ENCODE results near the gene G3BP1. TPM values are rescaled to one million over a fixed set of nuclear protein-coding genes. Genes with fewer than 3 reads are reported as not detected.

Gene G3BP1
- total and polyA plus RNA-seq, 2 donors (not counting 1 experiment from before 2014, with no cell fraction given): 68.2 to 132 TPM

DNA sequence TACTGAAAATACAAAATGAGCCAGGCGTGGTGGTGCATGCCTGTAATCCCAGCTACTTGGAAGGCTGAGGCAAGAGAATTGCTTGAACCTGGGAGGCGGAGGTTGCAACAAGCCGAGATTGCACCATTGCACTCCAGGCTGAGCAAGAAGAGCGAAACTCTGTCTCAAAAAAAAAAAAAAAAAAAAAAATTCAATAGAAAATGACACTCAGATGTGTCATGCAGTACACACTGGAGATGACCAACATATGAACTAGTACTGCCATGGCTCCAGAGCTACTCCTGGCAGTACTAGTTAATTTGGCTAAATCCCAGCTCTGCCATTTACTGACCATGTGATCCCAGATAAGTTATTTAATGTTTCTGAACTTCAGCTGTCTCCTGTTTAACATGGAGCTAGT, 20.7 kb upstream of the G3BP1 start:
- Histone ChIP-seq H3K79me2 (ENCODE audit: control insufficient read depth, insufficient read depth, low read length) (peaks cover 8% of the 10 kb centered on the region), H3K9me3 (ENCODE audit: control insufficient read depth, insufficient read depth, low read depth, low read length) (no peaks in the 10 kb centered on the region), H3K27me3 (ENCODE audit: control insufficient read depth, insufficient read depth, low read length) (no peaks in the 10 kb centered on the region), H2AFZ (ENCODE audit: low read length) (no peak overlapping the region), H3K4me3 (replicated peaks in 1 of 4; ENCODE audit: control extremely low read depth in 1 of 4, insufficient read depth in 1 of 4, low read depth in 3 of 4, low read length in 4 of 4) (no peak overlapping the region), H3K36me3 (ENCODE audit: control insufficient read depth, insufficient read depth, low read length) (peaks cover 1% of the 10 kb centered on the region), H3K4me2 (ENCODE audit: extremely low read depth, insufficient read depth, low read length) (no peak overlapping the region), H3K27ac (ENCODE audit: insufficient read depth, low read length) (no peak overlapping the region), H3K9ac (ENCODE audit: insufficient read depth, low read length) (no peak overlapping the region), H3K4me1 (ENCODE audit: control insufficient read depth, extremely low read depth, insufficient read depth, low read length) (no peaks in the 10 kb centered on the region), H4K20me1 (ENCODE audit: control insufficient read depth, extremely low read depth, insufficient read depth, low read length) (no peaks in the 10 kb centered on the region)
- no peak for DNase-seq (ENCODE audit: low read depth in 2 of 2)
- TF ChIP-seq, protein P1, sequence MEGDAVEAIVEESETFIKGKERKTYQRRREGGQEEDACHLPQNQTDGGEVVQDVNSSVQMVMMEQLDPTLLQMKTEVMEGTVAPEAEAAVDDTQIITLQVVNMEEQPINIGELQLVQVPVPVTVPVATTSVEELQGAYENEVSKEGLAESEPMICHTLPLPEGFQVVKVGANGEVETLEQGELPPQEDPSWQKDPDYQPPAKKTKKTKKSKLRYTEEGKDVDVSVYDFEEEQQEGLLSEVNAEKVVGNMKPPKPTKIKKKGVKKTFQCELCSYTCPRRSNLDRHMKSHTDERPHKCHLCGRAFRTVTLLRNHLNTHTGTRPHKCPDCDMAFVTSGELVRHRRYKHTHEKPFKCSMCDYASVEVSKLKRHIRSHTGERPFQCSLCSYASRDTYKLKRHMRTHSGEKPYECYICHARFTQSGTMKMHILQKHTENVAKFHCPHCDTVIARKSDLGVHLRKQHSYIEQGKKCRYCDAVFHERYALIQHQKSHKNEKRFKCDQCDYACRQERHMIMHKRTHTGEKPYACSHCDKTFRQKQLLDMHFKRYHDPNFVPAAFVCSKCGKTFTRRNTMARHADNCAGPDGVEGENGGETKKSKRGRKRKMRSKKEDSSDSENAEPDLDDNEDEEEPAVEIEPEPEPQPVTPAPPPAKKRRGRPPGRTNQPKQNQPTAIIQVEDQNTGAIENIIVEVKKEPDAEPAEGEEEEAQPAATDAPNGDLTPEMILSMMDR (conservative IDR thresholded peaks at IDR 0.05 in 1 of 2, IDR thresholded peaks at IDR 0.05 in 1 of 2; ENCODE audit: low read depth in 1 of 2, low read length in 2 of 2): no peak
- no peak for TF ChIP-seq EZH2 (IDR thresholded peaks at IDR 0.05; ENCODE audit: low read length, missing control alignments)

DNA sequence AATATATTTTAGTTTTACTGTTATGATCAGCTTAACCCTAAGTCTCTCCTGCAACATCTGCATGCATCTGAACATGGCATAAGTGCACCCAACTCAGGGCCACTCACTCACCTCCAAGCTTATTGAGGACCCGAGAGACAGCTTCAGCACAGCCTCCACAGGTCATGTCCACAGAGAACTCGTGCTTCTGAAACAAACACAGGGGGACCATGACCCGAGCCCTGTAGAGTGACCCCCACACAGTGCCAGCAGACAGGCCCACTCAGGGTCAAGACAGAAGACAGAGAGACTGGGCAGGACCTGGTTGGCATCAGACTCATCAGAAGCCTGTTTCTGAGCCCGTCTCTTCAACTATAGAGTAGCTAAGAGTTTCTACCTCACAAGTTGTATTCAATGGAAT, 20.2 kb upstream of the G3BP1 start:
- no peak overlapping the region for H3K27ac ChIP-seq (ENCODE audit: insufficient read depth, low read length)

DNA sequence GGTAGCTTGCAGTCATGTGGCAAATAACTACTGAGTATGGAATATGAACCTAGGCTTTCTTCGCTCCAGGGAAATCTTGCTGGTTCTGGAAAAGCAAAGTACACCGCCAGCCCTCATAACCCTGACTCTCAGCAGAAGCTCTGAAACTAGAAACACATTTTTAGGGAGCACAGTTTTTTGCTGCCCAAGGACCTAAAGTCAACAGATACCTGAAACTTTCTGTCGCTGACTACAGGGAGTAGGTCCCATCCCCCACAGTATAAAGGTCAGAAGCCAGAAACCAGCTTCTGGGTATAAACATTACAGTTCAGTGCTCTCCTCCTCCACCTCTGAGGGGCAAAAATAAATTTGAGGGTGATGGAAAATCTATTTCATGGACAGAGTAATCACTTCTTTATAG, 16.4 kb upstream of the G3BP1 start:
- TF ChIP-seq, protein P1 (conservative IDR thresholded peaks at IDR 0.05 in 1 of 2, IDR thresholded peaks at IDR 0.05 in 1 of 2; ENCODE audit: low read depth in 1 of 2, low read length in 2 of 2): no peak
- TF ChIP-seq EZH2 (IDR thresholded peaks at IDR 0.05; ENCODE audit: low read length, missing control alignments): no peak
- H3K9me3 ChIP-seq (ENCODE audit: control insufficient read depth, insufficient read depth, low read depth, low read length): no peaks in the 10 kb centered on the region
- no peaks in the 10 kb centered on the region for H4K20me1 ChIP-seq (ENCODE audit: control insufficient read depth, extremely low read depth, insufficient read depth, low read length)
- no peak overlapping the region for H3K9ac ChIP-seq (ENCODE audit: insufficient read depth, low read length)
- no peak for DNase-seq (ENCODE audit: low read depth in 2 of 2)
- no peak overlapping the region for H2AFZ ChIP-seq (ENCODE audit: low read length)
- H3K4me3 ChIP-seq (replicated peaks in 1 of 4; ENCODE audit: control extremely low read depth in 1 of 4, insufficient read depth in 1 of 4, low read depth in 3 of 4, low read length in 4 of 4): no peak overlapping the region
- H3K4me1 ChIP-seq (ENCODE audit: control insufficient read depth, extremely low read depth, insufficient read depth, low read length): peaks cover 3% of the 10 kb centered on the region
- no peaks in the 10 kb centered on the region for H3K27me3 ChIP-seq (ENCODE audit: control insufficient read depth, insufficient read depth, low read length)
- H3K4me2 ChIP-seq (ENCODE audit: extremely low read depth, insufficient read depth, low read length): no peak overlapping the region
- H3K36me3 ChIP-seq (ENCODE audit: control insufficient read depth, insufficient read depth, low read length): peaks cover 1% of the 10 kb centered on the region
- peaks cover 23% of the 10 kb centered on the region for H3K79me2 ChIP-seq (ENCODE audit: control insufficient read depth, insufficient read depth, low read length)
- no peak overlapping the region for H3K27ac ChIP-seq (ENCODE audit: insufficient read depth, low read length)

More for the DNA sequence above, 20.2 kb upstream of the G3BP1 start:
- peaks cover 8% of the 10 kb centered on the region for H3K79me2 ChIP-seq (ENCODE audit: control insufficient read depth, insufficient read depth, low read length)
- H3K27me3 ChIP-seq (ENCODE audit: control insufficient read depth, insufficient read depth, low read length): no peaks in the 10 kb centered on the region
- H2AFZ ChIP-seq (ENCODE audit: low read length): no peak overlapping the region
- no peak for DNase-seq (ENCODE audit: low read depth in 2 of 2)
- no peaks in the 10 kb centered on the region for H4K20me1 ChIP-seq (ENCODE audit: control insufficient read depth, extremely low read depth, insufficient read depth, low read length)
- H3K9ac ChIP-seq (ENCODE audit: insufficient read depth, low read length): no peak overlapping the region
- TF ChIP-seq, protein P1 (conservative IDR thresholded peaks at IDR 0.05 in 1 of 2, IDR thresholded peaks at IDR 0.05 in 1 of 2; ENCODE audit: low read depth in 1 of 2, low read length in 2 of 2): no peak
- TF ChIP-seq EZH2 (IDR thresholded peaks at IDR 0.05; ENCODE audit: low read length, missing control alignments): no peak
- no peak overlapping the region for H3K4me2 ChIP-seq (ENCODE audit: extremely low read depth, insufficient read depth, low read length)
- peaks cover 1% of the 10 kb centered on the region for H3K36me3 ChIP-seq (ENCODE audit: control insufficient read depth, insufficient read depth, low read length)
- H3K9me3 ChIP-seq (ENCODE audit: control insufficient read depth, insufficient read depth, low read depth, low read length): no peaks in the 10 kb centered on the region
- H3K4me1 ChIP-seq (ENCODE audit: control insufficient read depth, extremely low read depth, insufficient read depth, low read length): no peaks in the 10 kb centered on the region
- H3K4me3 ChIP-seq (replicated peaks in 1 of 4; ENCODE audit: control extremely low read depth in 1 of 4, insufficient read depth in 1 of 4, low read depth in 3 of 4, low read length in 4 of 4): no peak overlapping the region
